Uterus (tissue), 2 donors: ENCODE data around the gene KCNIP2.

Experiments
- CTCF ChIP-seq, 4 experiments: fragments of 200-600 bp in 2 of 4; fragments of 450-650 bp in 2 of 4; sonication (generic) in 2 of 4; IDR thresholded peaks; one replicate each; pipeline ENCODE4 v1.5.1; 2016 to 2019; ENCODE audit warnings: antibody characterized with exemption in 4 of 4, mild to moderate bottlenecking in 2 of 4, moderate library complexity in 1 of 4
- POLR2A ChIP-seq, 2 donors: fragments of 450-650 bp; IDR thresholded peaks; one replicate each; pipeline ENCODE4 v1.6.1; 2016; ENCODE audit warnings: antibody characterized with exemption in 2 of 2, mild to moderate bottlenecking in 1 of 2, moderate library complexity in 1 of 2

DNA sequence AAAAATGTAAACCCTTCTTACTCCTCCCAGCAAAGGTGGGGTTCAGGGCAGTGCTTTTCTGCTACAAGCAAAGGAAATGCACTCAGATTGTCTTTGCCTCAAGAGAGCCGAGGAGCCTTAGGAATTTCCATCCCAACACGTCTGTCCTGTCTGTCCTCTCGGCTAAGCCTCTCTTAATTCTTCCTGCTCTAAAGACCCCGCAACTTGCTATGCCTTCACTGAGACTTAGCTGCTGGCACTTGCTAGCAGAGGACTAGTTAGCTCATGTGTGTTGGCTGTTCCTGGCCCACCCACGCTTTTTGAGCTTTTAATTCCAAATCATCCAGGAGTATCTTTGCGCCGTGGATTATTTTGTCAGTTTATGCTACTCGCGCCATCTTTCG, 59.9 kb downstream of the KCNIP2 start:
- no peak for TF ChIP-seq CTCF (IDR thresholded peaks at IDR 0.05)
- TF ChIP-seq POLR2A (IDR thresholded peaks at IDR 0.05): no peak
